Activated naive CD8-positive, alpha-beta T cell treated with anti-CD3 and anti-CD28 coated beads, Interleukin-2, amount 50 U/mL, for 24 hours (primary cell): Measurements from ENCODE around the gene DUS2.

ENCODE experiments used
- ATAC-seq: fragments of 150-1000 bp; cut with Tn5 transposase; one replicate; pipeline ENCODE4 v1.10.0; 2021
- DNase-seq: peaks from one replicate; pipeline ENCODE4 v3.0.0; 2021
- H3K27ac Mint-ChIP-seq: one replicate; pipeline ENCODE4 v1.8.0; 2021; ENCODE audit warnings: mild to moderate bottlenecking, mixed read lengths
- H3K27me3 Mint-ChIP-seq: one replicate; pipeline ENCODE4 v1.8.0; 2021; ENCODE audit warnings: mixed read lengths
- H3K36me3 Mint-ChIP-seq: one replicate; pipeline ENCODE4 v1.8.0; 2021; ENCODE audit warnings: low read depth, mixed read lengths
- H3K4me1 Mint-ChIP-seq: one replicate; pipeline ENCODE4 v1.8.0; 2021; ENCODE audit warnings: mixed read lengths
- H3K4me3 Mint-ChIP-seq: one replicate; pipeline ENCODE4 v1.8.0; 2021; ENCODE audit warnings: mild to moderate bottlenecking, moderate library complexity, mixed read lengths
- H3K9me3 Mint-ChIP-seq: one replicate; pipeline ENCODE4 v1.8.0; 2021; ENCODE audit warnings: mixed read lengths

Gene DUS2

GRCh38 chr16:68022728-68023537, at the start of gene DUS2, which contains the start of gene DDX28:
Gene DUS2, plus strand, starts transcription at chr16:68023284. Its CDS starts 14,740 bp downstream, at chr16:68038024.
Gene DDX28, minus strand, starts transcription at chr16:68023232. Its CDS starts 30 bp downstream, at chr16:68023202.
- peak; percentile 88 for ATAC-seq

DNA sequence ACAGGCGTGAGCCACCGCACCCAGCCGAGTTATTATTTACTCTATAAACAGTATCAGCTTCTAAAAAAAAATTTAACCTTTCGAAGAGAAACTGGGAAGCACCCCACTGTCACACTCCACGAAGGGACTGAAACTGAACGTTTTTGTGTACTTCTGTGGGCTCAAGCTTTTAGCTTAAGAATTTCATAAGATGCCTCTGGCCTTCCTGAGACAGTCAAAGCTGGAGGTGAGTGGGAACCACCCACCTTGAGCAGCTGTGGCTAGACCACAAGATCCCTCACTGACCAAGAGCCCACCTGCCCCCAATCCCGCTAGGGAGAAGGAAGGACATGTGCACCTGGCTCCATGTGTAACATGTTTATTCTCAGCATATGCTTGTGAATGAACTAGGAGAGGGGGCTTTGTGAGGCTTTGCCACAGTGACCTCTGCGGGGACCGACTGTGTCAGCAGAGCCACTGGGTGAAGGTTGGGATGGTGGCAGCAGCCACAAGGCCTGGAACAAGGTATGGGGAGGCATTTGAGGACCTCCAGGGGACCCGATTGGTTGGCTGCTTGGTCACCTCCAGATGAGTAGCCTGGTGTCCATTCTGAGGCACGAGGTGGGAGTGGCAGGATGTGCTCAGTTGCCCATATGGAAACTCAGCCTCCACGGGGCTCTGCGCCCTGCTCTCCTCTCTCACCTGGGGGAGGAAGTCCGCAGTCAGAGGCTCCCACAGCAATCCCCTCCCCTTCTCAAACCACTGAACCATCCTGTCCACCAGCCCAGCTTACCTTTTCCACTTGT, 47.6 kb upstream of the DUS2 start:
- H3K36me3 Mint-ChIP-seq, result no peaks in the 10 kb centered on the region
- H3K27ac Mint-ChIP-seq, result no peak overlapping the region
- H3K4me1 Mint-ChIP-seq, result peaks cover 1% of the 10 kb centered on the region
- no peaks in the 10 kb centered on the region for H3K9me3 Mint-ChIP-seq
- DNase-seq (no peak), ATAC-seq (no peak)
- H3K27me3 Mint-ChIP-seq, result no peaks in the 10 kb centered on the region
- H3K4me3 Mint-ChIP-seq, result no peak overlapping the region

More at GRCh38 chr16:68022728-68023537, at the start of gene DUS2, which contains the start of gene DDX28:
- H3K27me3 Mint-ChIP-seq, result peaks cover 2% of the 10 kb centered on the region
- DNase-seq, result peak; percentile 95
- H3K4me3 Mint-ChIP-seq, result peak within 1 kb of the TSS; percentile 95
- peak within 1 kb of the TSS; percentile 97 for H3K27ac Mint-ChIP-seq
- H3K36me3 Mint-ChIP-seq, result peaks cover 46% of the 10 kb centered on the region
- H3K9me3 Mint-ChIP-seq, result no peaks in the 10 kb centered on the region
- H3K4me1 Mint-ChIP-seq, result peaks cover 34% of the 10 kb centered on the region

GRCh38 chr16:67976205-67976604, 46.9 kb upstream of the DUS2 start:
- DNase-seq (no peak), ATAC-seq (no peak)
- Mint-ChIP-seq H3K36me3 (no peaks in the 10 kb centered on the region), H3K4me3 (no peak overlapping the region), H3K27ac (no peak overlapping the region), H3K9me3 (no peaks in the 10 kb centered on the region), H3K27me3 (no peaks in the 10 kb centered on the region), H3K4me1 (peaks cover 1% of the 10 kb centered on the region)

DNA sequence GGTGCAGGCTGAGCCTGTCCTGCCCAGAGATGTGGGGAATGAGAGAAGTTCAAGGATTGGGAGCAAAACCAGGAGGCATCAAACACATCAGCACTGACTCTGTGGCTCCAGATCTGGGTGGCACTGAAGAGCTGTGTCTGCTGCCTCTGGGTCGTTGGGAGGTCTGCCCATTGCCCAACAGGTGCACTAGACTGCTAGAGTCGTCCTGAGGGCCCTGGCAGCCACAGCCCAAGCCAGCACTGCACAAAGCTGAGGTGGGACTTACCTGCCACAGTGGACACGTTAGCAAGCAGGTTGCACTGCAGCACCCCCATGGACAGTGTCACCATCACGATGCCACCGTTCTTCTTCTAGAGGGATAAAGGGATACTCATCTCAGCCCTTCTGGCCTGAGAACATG, 46.1 kb upstream of the DUS2 start:
- Mint-ChIP-seq H3K9me3 (no peaks in the 10 kb centered on the region), H3K27me3 (no peaks in the 10 kb centered on the region), H3K4me3 (no peak overlapping the region), H3K27ac (no peak overlapping the region), H3K4me1 (peaks cover 1% of the 10 kb centered on the region), H3K36me3 (no peaks in the 10 kb centered on the region)
- ATAC-seq (no peak), DNase-seq (no peak)

- peaks cover 1% of the 10 kb centered on the region for H3K4me1 Mint-ChIP-seq
- DNase-seq (no peak), ATAC-seq (no peak)
- H3K27me3 Mint-ChIP-seq, result no peaks in the 10 kb centered on the region
- H3K27ac Mint-ChIP-seq, result no peak overlapping the region
- H3K4me3 Mint-ChIP-seq, result no peak overlapping the region
- H3K36me3 Mint-ChIP-seq, result no peaks in the 10 kb centered on the region
- no peaks in the 10 kb centered on the region for H3K9me3 Mint-ChIP-seq
Observed at GRCh38 chr16:67977469-67978227, 45.4 kb upstream of the DUS2 start.

DNA sequence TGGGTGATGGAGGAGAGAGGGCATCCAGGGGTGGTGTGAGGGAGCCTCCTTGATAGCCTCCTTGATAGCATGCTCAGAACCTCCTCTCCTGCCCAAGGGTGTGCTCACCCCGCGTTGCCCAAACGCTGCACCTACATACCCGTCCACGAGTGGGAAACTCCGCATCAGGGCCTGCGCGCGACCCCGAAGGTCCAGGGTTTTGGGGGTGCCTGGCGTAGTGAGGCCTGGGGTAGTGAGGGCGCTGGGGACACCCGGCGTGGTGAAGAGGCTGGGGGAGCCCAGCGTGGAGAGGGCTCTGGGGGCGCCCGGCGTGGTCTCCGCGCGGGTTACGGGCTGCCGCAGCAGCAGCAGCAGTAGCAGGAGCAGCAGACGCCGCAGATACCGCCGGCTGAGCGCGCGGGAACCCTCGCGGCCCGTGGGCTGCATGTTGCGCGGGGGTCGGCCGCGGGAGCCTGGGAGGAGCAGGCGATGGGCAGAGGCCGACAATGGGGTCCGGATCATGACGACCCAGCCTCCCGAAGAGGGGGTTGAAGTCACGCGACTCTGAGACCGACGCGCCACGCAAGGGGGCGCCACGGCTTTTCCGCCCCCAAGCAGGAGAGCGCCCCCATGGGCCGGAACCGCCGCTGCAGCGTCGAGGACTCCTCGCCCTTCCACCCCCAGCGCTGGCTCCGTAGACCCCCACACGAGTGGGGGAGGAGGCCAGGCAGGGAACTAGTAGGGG, 43.0 kb upstream of the DUS2 start, which contains the start of gene DPEP3:
Gene DPEP3, minus strand, starts transcription at position 545 of the 724 bp plus-strand sequence. Its CDS starts 119 bp downstream, at position 426.
- Mint-ChIP-seq H3K27ac (no peak within 1 kb of the TSS), H3K36me3 (no peaks in the 10 kb centered on the region), H3K27me3 (no peaks in the 10 kb centered on the region), H3K4me3 (no peak within 1 kb of the TSS), H3K4me1 (peaks cover 25% of the 10 kb centered on the region), H3K9me3 (no peaks in the 10 kb centered on the region)
- ATAC-seq, result no peak
- DNase-seq, result no peak

GRCh38 chr16:67982011-67982696, 40.9 kb upstream of the DUS2 start:
- no peak for ATAC-seq
- no peak for DNase-seq
- no peak overlapping the region for H3K4me3 Mint-ChIP-seq
- H3K9me3 Mint-ChIP-seq, result no peaks in the 10 kb centered on the region
- H3K27me3 Mint-ChIP-seq, result no peaks in the 10 kb centered on the region
- H3K4me1 Mint-ChIP-seq, result peaks cover 28% of the 10 kb centered on the region
- no peaks in the 10 kb centered on the region for H3K36me3 Mint-ChIP-seq
- no peak overlapping the region for H3K27ac Mint-ChIP-seq

- Mint-ChIP-seq H3K4me1 (peaks cover 26% of the 10 kb centered on the region), H3K4me3 (no peak overlapping the region), H3K27ac (no peak overlapping the region), H3K27me3 (no peaks in the 10 kb centered on the region), H3K9me3 (no peaks in the 10 kb centered on the region), H3K36me3 (no peaks in the 10 kb centered on the region)
- ATAC-seq (no peak), DNase-seq (no peak)
Observed at GRCh38 chr16:67986949-67987348, 36.1 kb upstream of the DUS2 start.

- peaks cover 30% of the 10 kb centered on the region for H3K4me1 Mint-ChIP-seq
- no peaks in the 10 kb centered on the region for H3K36me3 Mint-ChIP-seq
- DNase-seq (no peak), ATAC-seq (no peak)
- no peak overlapping the region for H3K27ac Mint-ChIP-seq
- no peaks in the 10 kb centered on the region for H3K9me3 Mint-ChIP-seq
- no peak overlapping the region for H3K4me3 Mint-ChIP-seq
- H3K27me3 Mint-ChIP-seq, result no peaks in the 10 kb centered on the region
Observed at GRCh38 chr16:67987460-67988160, 35.5 kb upstream of the DUS2 start.

DNA sequence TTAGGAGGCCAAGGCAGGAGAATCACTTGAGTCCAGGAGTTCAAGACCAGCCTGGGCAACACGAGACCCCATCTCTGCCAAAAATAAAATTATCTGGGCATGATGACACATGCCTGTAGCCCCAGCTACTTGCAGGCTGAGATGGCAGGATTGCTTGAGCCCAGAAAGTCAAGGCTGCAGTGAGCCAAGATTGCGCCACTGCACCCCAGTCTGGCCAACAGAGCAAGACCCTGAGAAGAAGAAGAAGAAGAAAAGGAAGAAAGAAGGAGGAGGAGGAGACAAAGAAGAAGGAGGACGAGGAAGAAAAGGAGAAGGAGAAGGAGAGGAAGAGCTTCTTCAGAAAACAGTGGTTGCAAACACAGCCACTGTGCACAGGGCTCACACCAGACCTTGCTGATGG, 34.4 kb upstream of the DUS2 start:
- H3K4me3 Mint-ChIP-seq, result no peak overlapping the region
- no peak for ATAC-seq
- H3K9me3 Mint-ChIP-seq, result no peaks in the 10 kb centered on the region
- H3K36me3 Mint-ChIP-seq, result no peaks in the 10 kb centered on the region
- H3K4me1 Mint-ChIP-seq, result peaks cover 30% of the 10 kb centered on the region
- no peak for DNase-seq
- H3K27ac Mint-ChIP-seq, result peak overlapping the region; percentile 74
- no peaks in the 10 kb centered on the region for H3K27me3 Mint-ChIP-seq

- Mint-ChIP-seq H3K27ac (no peak overlapping the region), H3K36me3 (no peaks in the 10 kb centered on the region), H3K4me1 (peaks cover 27% of the 10 kb centered on the region), H3K9me3 (no peaks in the 10 kb centered on the region), H3K27me3 (no peaks in the 10 kb centered on the region), H3K4me3 (no peak overlapping the region)
- ATAC-seq (no peak), DNase-seq (no peak)
Observed at GRCh38 chr16:67989322-67990017, 33.6 kb upstream of the DUS2 start.

GRCh38 chr16:67990018-67990386, 33.1 kb upstream of the DUS2 start:
- Mint-ChIP-seq H3K4me1 (peaks cover 25% of the 10 kb centered on the region), H3K27me3 (no peaks in the 10 kb centered on the region), H3K36me3 (no peaks in the 10 kb centered on the region), H3K4me3 (no peak overlapping the region), H3K27ac (peak overlapping the region; percentile 1), H3K9me3 (no peaks in the 10 kb centered on the region)
- ATAC-seq (no peak), DNase-seq (no peak)
